ENCODE measurements around the gene ARHGEF11. TPM values are rescaled to one million over a fixed set of nuclear protein-coding genes. Genes with fewer than 3 reads are reported as not detected.

Gene ARHGEF11
- total RNA-seq, 1 experiment from 2014 or later, result 21.5 TPM

- no peak for DNase-seq (ENCODE audit: low spot score)
These were observed 135.2 kb downstream of the ARHGEF11 start for GRCh38 chr1:156910309-156910782.

GRCh38 chr1:156909671-156910070 lies 135.9 kb downstream of the ARHGEF11 start:
- no peak for DNase-seq (ENCODE audit: low spot score)

DNA sequence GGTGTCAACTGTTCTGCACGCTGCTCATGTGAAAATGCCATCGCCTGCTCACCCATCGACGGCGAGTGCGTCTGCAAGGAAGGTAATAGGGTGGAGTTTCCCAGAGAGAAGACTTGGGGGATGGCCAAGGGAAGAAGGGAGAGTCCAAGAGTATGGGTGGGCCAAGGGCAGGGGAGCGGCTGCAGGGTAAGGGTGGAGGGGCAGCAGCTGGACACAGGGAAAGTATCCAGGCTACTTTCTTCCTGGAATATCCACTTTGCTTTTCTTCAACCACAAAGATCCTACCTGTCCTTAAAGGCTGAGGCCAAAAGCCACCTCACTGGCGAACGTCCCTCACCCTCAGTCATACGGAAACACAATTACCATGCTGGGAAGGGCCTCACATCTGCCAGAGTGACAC lies 136.6 kb downstream of the ARHGEF11 start:
- no peak for DNase-seq (ENCODE audit: low spot score)

- no peak for DNase-seq (ENCODE audit: low spot score)
These were observed 137.0 kb downstream of the ARHGEF11 start for GRCh38 chr1:156908541-156908940.

DNA sequence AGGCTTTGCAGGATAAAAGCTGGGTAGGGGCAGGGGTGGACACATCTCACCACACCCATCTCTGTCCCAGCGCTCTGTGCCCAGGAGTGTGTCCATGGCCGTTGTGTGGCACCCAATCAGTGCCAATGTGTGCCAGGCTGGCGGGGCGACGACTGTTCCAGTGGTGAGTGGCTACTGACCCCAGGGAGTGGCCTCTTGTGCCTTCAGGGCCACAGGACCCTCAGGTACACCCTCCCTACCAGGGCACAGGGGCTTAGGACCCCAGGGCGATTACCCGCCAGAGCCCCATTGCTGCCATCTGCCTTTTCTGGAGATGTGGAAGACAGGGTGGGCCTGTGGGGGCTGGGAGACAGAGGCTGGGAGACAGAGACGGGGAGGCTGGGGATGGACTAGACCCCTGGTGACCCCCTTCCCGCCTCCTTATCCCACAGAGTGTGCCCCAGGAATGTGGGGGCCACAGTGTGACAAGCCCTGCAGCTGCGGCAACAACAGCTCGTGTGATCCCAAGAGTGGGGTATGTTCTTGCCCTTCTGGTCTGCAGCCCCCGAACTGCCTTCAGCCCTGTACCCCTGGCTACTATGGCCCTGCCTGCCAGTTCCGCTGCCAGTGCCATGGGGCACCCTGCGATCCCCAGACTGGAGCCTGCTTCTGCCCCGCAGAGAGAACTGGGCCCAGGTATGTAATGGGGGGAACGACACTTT lies 139.2 kb downstream of the ARHGEF11 start:
- no peak for DNase-seq (ENCODE audit: low spot score)

DNA sequence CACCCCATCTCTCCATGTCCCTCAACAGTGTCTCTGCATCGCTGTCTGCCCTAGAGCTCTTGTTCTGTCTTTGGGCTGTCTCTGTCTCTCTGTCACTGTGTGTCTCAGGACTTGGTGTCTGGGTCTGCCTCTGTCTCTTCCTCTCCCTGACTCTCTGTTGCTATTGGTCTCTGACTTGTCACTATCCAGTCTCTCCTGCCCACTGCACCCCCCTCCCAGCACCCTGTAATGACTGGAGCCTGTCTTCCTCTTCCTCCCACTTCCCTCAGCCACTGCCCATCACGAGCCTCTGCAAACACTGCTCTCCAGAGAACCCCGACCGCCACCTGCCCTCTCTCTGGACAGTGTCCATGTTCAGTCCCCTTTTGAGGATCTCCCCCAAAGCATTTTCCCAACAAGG lies 139.9 kb downstream of the ARHGEF11 start:
- no peak for DNase-seq (ENCODE audit: low spot score)

- no peak for DNase-seq (ENCODE audit: low spot score)
These were observed 140.4 kb downstream of the ARHGEF11 start for GRCh38 chr1:156905176-156905575.

DNA sequence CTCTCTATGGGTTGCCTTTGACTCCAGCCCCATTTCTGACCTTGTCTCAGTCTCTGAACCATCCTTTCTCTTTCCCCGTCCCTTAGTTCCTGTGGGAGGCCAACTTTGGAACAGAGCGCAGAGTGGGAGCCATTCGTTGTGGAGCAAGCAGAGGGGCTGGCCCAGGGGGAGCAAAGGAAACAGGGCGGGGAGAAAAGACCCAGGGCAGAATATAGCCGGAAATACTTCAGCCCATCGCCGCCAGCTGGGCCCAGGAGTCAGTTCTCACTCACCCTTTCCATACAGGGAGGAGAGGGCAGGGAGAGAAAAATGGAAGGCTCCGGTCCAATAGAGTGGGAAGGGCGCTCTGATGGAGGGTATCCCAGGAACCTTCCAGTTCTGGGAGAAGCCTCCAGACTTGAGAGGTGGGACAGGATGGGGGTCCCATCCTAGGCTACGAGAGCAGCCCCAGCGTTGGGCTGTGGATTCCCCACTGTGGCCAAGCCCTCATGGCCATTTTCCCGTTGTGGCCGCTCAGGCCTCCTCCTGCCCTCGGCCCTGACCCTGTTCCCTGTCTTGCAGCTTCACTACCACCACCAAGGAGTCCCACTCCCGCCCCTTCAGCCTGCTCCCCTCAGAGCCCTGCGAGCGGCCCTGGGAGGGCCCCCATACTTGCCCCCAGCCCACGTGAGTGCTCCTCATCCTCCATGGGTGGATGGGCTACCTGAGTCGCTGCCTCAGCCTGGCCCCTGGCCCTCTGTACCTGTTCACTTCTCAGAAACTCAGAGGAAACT lies 141.2 kb downstream of the ARHGEF11 start:
- no peak for DNase-seq (ENCODE audit: low spot score)

DNA sequence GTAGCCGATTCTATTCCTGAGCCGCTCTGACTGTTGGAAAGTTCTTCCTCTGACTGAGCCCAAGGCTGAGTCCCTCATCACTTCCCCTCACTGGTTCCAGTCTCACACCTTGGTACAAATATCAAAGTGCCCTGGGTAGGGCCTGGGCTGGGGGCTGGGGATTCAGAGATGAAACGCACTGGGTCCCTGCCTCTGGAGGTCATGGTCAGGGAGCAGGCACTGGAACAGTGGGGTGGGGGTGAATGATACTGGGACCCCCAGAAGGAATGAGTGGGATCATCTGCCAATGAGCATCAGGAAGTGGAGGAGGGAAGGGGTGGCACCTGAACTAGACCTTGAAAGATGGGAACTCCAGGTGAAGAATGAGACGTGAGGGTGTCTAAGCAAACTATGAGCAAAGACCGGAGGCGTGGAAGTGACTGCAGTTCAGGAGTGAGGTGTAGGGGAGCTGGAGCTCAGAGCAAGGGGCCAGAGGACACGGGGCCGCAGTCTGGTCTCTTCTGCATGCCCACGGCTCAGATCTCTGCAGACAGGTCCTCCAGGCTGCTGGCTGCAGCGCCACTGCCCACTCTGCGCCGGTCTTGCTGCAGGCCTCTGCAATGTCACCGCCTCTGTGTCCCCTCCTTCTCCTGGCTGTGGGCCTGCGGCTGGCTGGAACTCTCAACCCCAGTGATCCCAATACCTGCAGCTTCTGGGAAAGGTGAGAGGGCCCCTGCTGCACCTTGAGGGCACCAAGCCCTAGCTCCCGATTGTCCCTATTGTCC lies 142.0 kb downstream of the ARHGEF11 start:
- DNase-seq (ENCODE audit: low spot score), result no peak

GRCh38 chr1:156901966-156902915 lies 143.3 kb downstream of the ARHGEF11 start:
- DNase-seq (ENCODE audit: low spot score), result no peak

GRCh38 chr1:156901590-156901900 lies 144.0 kb downstream of the ARHGEF11 start:
- no peak for DNase-seq (ENCODE audit: low spot score)

DNA sequence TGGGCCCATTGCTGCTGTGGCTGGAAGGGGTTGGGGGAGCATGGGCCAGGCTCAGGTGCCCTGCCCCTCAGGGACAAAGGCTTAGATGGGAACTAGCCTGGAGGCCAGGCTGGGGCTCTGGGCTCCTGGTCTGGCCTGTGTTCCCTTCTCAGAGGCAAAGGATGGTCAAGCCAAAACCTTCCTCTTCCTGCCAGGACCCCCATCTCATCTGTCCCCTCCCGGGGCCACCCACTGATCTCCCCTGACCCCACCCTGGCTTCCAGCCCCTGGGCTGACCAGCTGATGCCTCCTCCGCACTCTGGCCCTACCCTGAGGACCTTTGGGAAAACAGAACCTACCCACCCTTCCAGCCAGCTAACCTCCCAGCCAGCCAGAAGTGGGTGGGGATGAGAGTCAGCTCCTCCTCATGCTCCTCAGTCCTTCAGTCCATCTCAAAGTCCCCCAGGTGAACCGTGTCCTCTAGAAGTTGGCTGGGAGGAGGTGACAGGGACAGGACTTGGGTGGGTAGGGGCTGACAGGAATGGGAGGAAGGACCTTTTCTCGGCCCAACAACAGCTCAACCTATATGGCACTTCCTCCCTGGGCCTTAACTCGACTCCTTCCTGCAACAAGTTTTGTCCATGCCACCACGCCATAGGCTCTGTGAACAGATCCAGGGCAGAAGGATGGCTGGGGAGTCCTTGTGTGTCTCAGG lies 144.5 kb downstream of the ARHGEF11 start:
- DNase-seq (ENCODE audit: low spot score), result no peak

DNA sequence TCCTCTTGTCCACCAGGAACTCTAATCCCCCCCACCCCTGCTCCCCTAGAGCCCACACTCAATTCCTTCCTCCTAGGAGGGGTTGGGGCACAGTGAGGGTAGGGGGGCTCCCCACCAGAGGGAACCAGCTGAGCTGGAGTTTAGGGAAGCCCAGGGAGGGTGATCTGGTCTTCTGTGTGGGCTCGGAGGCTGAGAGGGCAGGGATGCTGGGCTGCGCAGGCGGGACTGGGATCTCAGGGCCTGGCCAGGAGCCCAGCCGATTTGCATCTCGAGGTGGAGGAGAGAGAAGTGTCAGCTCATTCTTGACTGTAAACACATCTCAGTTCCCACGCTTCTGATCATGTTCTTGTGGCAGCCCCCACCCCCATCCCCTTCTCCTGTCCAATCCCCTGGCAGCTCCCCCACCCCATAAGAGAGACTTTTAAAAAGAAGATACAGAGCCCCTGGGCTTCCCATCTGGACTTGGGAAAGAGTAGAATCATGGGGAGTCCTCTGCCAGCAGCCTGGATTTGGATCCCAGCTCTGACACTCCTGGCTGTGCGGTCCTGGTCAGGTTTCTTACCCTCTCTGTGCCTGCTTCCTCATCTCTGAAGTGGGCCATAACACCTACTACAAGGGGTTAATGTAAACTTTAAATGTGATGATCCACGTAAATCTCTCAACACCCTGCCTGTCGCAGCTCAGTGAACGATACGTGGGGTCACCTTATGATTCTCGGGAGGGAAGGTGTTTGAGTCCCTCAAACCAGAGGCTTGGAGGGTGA lies 145.4 kb downstream of the ARHGEF11 start:
- DNase-seq (ENCODE audit: low spot score), result no peak

- no peak for DNase-seq (ENCODE audit: low spot score)
These were observed 146.4 kb downstream of the ARHGEF11 start for GRCh38 chr1:156898971-156899664.

DNA sequence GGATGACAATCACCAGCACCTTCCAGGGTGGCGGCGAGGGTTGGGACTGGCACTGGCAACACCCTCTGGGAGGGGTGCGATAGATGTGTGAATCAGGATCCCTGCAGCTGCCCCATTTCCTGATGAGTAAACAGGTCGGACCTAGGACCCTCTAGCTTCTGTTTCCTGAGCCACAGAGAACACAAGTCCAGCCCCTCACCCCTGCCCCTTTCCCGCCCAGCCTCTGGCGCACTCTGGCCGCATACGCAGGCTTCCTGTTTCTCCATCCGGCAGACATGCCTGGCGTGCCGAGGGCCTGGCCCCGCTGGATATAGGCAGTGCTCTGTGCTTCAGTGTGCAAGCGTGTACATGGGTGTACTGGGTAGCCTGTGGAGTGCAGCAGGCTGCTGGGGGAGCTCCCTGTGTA lies 147.4 kb downstream of the ARHGEF11 start:
- peak; percentile 89 for DNase-seq (ENCODE audit: low spot score)

GRCh38 chr1:156897078-156897825 lies 148.3 kb downstream of the ARHGEF11 start:
- peak; percentile 93 for DNase-seq (ENCODE audit: low spot score)

DNA sequence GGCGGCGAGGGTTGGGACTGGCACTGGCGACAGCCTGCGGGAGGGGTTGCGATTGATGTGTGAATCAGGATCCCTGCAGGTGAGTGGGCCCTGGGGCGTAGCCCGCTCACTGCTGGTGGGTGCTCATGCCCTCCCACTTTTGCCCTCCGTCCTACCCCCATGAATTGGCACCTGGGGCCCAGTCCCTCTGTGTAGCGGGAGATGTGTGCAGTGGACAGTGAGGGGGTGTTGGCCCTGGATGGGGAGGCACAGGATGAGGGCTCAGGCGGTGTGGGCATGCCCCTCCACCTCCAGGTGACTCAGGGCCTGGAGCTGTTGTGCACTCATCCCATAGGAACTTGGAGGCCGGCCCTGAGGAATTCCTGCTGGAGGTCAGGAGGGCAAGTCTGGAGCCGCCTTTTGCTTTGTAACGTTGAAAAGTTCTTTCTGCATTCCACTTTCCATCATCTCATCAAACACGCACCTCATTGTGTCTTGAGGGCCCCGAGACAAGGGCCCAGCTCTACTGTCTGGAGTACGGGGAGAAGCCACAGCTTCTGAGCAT lies 149.0 kb downstream of the ARHGEF11 start:
- DNase-seq (ENCODE audit: low spot score), result peak; percentile 98

- no peak for DNase-seq (ENCODE audit: low spot score)
These were observed 149.6 kb downstream of the ARHGEF11 start for GRCh38 chr1:156895927-156896326.

Measured in A172 (cell line).